Central memory CD8-positive, alpha-beta T cell (primary cell): ENCODE results near the gene ZNF667.
A peak's percentile ranks its signal among the peaks of the same experiment; 100 is the strongest.

Source experiments
- ATAC-seq: fragments of 150-1000 bp; cut with Tn5 transposase; replicated peaks from 2 replicates; pipeline ENCODE4 v1.10.0; 2022; ENCODE audit warnings: mild to moderate bottlenecking, moderate FRiP score, moderate number of reproducible peaks; ENCODE audit not compliant: poor library complexity, severe bottlenecking; ENCODE audit errors: extremely low read depth
- DNase-seq, 2 donors: peaks; one replicate each; pipeline ENCODE4 v3.0.0; 2021; ENCODE audit warnings: low spot score in 2 of 2
- H3K27ac Mint-ChIP-seq: one replicate; pipeline ENCODE4 v1.8.0; 2022; ENCODE audit warnings: low read depth, mild to moderate bottlenecking, moderate library complexity, mixed read lengths
- H3K27me3 Mint-ChIP-seq: one replicate; pipeline ENCODE4 v1.8.0; 2022; ENCODE audit warnings: mixed read lengths
- H3K36me3 Mint-ChIP-seq: one replicate; pipeline ENCODE4 v1.8.0; 2022; ENCODE audit warnings: mild to moderate bottlenecking, moderate library complexity, mixed read lengths; ENCODE audit not compliant: insufficient read depth
- H3K4me1 Mint-ChIP-seq: one replicate; pipeline ENCODE4 v1.8.0; 2022; ENCODE audit warnings: mixed read lengths
- H3K4me3 Mint-ChIP-seq: one replicate; pipeline ENCODE4 v1.8.0; 2022; ENCODE audit warnings: mild to moderate bottlenecking, moderate library complexity, mixed read lengths
- H3K9me3 Mint-ChIP-seq: one replicate; pipeline ENCODE4 v1.8.0; 2022; ENCODE audit warnings: mixed read lengths

The ZNF667 gene

DNA sequence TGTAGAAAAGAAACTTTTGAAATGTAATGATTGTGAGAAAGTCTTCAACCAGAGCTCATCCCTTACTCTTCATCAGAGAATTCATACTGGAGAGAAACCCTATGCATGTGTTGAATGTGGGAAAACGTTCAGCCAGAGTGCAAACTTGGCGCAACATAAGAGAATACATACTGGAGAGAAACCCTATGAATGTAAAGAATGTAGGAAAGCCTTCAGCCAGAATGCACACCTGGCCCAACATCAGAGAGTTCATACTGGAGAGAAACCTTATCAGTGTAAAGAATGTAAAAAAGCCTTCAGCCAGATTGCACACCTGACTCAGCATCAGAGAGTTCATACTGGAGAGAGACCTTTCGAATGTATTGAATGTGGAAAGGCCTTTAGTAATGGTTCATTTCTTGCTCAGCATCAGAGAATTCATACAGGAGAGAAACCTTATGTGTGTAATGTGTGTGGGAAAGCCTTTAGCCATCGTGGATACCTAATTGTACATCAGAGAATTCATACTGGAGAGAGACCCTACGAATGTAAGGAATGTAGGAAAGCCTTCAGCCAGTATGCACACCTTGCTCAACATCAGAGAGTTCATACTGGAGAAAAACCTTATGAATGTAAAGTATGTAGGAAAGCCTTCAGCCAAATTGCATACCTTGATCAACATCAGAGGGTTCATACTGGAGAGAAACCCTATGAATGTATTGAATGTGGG, 53.7 kb downstream of the ZNF667 start:
- H3K36me3 Mint-ChIP-seq, result peaks cover 13% of the 10 kb centered on the region
- no peak overlapping the region for H3K4me3 Mint-ChIP-seq
- ATAC-seq, result no peak

DNA sequence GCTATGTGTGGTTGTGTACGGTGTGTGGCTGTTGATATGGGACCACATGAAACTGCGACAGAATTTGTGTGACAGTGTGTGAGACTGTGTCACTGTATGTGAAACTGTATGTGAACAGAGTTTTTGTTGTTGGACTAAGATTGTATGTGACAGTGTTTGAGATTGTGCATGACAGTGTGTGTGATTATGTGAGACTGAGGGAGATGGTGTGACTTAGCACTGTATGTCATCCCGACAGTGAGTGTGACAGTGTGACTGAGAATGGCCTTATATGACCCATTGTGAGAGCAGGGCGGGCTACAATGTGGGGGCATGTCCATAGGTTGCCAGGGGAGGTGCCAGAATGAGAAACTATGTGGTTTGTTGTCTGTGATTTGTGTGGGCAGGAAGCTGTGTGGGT, 72.1 kb downstream of the ZNF667 start:
- Mint-ChIP-seq H3K4me1 (peaks cover 20% of the 10 kb centered on the region), H3K27ac (peak overlapping the region; percentile 96), H3K9me3 (peaks cover 43% of the 10 kb centered on the region), H3K4me3 (peak overlapping the region; percentile 79), H3K36me3 (peaks cover 26% of the 10 kb centered on the region), H3K27me3 (no peaks in the 10 kb centered on the region)
- no peak for DNase-seq
- ATAC-seq, result no peak

More for the DNA sequence above, 53.7 kb downstream of the ZNF667 start:
- Mint-ChIP-seq H3K27ac (no peak overlapping the region), H3K9me3 (peaks cover 34% of the 10 kb centered on the region), H3K4me1 (no peaks in the 10 kb centered on the region), H3K27me3 (no peaks in the 10 kb centered on the region)
- DNase-seq, result no peak

DNA sequence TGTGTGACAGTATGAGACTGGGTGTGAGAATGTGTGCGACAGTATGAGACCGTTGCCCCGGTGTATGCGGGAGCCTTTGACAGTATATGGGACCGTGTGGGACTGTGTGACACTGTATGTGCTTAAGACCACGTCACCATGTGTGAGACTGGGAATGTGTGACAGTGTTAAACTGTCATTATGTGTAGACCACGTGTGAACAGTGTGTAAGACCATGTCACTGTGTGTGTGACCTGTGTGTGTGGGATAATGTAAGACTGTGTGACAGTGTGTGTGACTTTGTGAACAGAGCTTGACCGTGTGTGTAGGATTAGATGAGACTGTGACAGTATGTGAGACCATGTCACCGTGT, 72.5 kb downstream of the ZNF667 start:
- H3K9me3 Mint-ChIP-seq, result peaks cover 41% of the 10 kb centered on the region
- peaks cover 20% of the 10 kb centered on the region for H3K4me1 Mint-ChIP-seq
- peaks cover 24% of the 10 kb centered on the region for H3K36me3 Mint-ChIP-seq
- H3K27ac Mint-ChIP-seq, result peak overlapping the region; percentile 96
- H3K4me3 Mint-ChIP-seq, result peak overlapping the region; percentile 79
- DNase-seq (no peak), ATAC-seq (peak; percentile 53)
- H3K27me3 Mint-ChIP-seq, result no peaks in the 10 kb centered on the region

DNA sequence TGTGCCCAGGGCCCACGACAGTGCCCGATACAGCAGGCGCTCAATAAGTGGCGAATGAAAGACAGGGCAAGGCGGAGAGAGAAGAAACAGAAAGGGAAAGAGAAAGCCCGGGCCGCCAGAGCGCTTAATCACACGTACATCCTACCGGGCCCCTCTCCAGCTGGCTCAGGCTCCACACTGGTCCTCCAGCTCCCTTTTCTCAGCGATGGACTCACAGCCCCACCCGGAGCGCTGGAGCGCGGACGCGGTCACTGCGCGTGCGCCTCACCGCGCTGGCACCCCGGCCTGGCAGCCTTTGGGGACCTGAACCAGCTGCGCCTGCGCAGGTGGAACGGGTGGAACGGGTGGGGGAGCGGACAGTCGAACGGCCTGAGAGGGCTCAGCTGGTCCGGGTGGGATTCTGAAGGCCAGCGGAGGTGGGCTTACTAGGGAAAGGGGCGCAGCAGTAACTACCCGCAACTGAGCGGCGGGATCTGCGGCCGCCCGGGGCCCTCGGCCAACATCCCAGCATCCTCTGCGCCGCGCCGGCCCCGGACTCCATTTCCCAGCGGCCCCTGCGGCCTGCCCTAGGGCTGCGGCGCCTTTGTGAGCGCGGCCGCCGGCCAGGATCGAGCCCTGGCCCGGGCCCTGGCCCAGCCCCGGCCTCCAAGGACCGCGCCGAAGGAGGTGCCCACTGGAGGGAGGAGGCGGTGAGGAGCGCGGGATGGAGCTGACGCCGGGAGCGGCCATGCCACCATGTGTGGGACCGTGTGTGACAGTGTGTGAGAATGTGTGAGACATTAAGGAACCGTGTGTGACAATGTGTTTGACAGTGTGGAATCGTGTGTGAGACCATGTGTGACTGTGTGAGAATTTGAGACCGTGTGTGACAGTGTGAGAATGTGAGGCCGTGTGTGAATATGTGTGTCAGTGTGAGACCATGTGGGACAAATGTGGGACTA, 73.1 kb downstream of the ZNF667 start, which contains the start of gene ZNF583:
ZNF583 (plus strand) TSS at position 569 of the 941 bp plus-strand sequence. CDS start 2,783 bp downstream, outside the sequence.
- DNase-seq (peak; percentile 84 to 88), ATAC-seq (peak; percentile 71)
- Mint-ChIP-seq H3K4me1 (peaks cover 20% of the 10 kb centered on the region), H3K27me3 (no peaks in the 10 kb centered on the region), H3K9me3 (peaks cover 42% of the 10 kb centered on the region), H3K36me3 (peaks cover 23% of the 10 kb centered on the region), H3K4me3 (peak within 1 kb of the TSS; percentile 79), H3K27ac (peak within 1 kb of the TSS; percentile 96)

DNA sequence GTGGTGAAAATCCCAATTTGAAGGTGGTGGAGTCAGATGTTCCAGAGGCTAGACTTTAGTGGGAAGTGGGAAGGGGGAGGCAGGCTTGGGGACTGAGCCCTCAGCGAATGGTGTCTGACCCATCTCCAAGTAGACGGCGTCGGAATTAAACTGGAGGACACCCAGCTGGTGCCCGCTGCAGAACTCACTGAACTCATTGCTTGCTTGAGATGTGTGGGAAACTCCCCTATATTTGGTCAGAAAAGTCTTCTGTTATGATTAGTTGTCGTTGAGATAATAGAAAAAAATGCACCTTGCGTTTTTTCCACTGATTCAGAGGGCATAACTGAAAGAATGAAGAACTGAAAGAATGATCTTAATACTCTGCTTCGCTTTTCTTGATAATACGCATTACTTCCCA, 73.9 kb downstream of the ZNF667 start:
- DNase-seq (no peak), ATAC-seq (no peak)
- H3K36me3 Mint-ChIP-seq, result peaks cover 16% of the 10 kb centered on the region
- peak overlapping the region; percentile 79 for H3K4me3 Mint-ChIP-seq
- peaks cover 20% of the 10 kb centered on the region for H3K4me1 Mint-ChIP-seq
- peak overlapping the region; percentile 96 for H3K27ac Mint-ChIP-seq
- no peaks in the 10 kb centered on the region for H3K27me3 Mint-ChIP-seq
- peaks cover 35% of the 10 kb centered on the region for H3K9me3 Mint-ChIP-seq

DNA sequence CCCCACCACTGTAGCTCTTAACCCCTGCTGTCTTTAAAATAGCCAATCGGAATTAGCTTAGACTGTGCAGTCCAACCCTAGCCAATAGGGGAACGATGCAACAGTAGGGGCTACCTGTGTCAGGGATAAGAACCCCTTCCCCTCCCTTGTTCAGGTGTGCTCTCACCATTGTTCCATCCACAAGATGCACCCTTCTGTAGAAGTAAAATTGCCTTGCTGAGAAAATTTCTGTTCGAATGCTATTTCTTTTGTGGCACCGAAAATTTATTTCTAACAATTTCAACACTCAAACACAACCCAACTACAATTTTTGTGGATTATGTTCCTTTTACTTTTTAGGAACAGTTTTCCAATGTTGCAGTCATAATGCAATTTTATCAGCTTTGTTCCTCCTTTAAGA, 76.7 kb downstream of the ZNF667 start:
- H3K4me3 Mint-ChIP-seq, result no peak overlapping the region
- peaks cover 14% of the 10 kb centered on the region for H3K4me1 Mint-ChIP-seq
- no peaks in the 10 kb centered on the region for H3K27me3 Mint-ChIP-seq
- DNase-seq (no peak), ATAC-seq (no peak)
- H3K36me3 Mint-ChIP-seq, result peaks cover 7% of the 10 kb centered on the region
- peaks cover 35% of the 10 kb centered on the region for H3K9me3 Mint-ChIP-seq
- no peak overlapping the region for H3K27ac Mint-ChIP-seq

DNA sequence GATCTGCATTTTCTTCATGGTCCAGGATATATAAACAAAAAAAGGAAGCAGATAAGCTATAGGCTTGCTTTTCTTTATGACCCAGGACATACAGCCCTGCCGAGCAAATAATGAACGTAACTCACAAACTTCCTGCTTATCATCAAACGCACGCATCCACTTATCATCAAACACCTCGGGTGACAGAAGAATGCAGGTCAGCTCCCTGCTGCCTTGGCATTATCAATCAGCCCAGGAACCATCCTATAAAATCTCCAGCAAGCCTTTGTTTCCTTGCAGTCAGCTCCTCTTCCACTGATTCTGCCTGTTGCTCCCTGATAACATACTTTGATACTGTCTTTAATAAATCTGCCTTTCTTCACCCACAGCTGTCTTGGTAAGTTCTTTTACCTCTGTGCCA, 78.3 kb downstream of the ZNF667 start:
- Mint-ChIP-seq H3K36me3 (peaks cover 3% of the 10 kb centered on the region), H3K4me1 (peaks cover under 1% of the 10 kb centered on the region), H3K27ac (no peak overlapping the region), H3K4me3 (no peak overlapping the region), H3K9me3 (peaks cover 22% of the 10 kb centered on the region), H3K27me3 (no peaks in the 10 kb centered on the region)
- ATAC-seq (no peak), DNase-seq (no peak)

DNA sequence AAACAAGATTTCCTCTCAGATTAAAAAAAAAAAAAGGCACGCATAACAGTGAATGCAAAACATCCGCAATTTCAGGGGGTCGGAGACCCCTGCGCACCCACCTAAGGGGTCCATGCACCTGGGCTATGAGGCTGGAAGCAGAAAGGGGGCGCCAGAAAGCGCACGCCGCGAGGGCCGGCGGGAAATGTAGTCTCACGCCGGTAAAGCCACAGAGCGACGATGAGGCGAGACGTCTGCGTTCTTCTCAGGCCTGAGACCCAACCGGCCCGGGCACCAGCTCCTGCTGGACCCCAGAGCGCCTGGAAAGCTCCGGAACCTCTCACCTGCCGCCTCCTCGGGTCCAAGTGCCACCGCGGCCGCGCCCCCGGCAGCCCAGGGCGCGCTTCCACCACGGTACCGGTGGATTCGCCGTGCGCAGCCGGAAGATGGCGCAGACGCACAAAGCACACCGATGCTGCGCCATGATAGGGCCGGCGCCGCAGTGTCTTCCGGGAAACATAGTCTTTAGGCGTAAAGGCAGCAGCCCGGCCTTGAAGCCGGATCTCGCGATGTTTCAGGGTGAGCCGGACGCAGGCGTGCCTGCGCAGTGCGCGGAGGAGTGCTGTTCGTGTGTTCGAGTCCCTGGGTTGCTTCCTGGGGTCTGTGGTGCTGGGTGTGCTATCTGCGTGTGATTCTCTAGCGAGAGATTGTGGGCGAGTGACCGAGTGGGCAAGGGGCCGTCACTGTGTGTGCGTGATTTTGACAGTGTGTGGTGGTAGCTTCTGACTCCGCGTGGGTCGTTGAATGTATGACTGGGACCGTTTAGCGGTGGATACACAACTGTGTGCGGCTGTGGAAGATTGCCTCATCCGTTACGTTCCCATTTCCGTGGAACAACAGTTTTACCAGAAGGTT, 83.8 kb downstream of the ZNF667 start, which contains the start of gene ZNF582:
ZNF582 (minus strand) TSS at position 416 of the 894 bp plus-strand sequence. CDS start 1,782 bp downstream, outside the sequence.
- Mint-ChIP-seq H3K27me3 (no peaks in the 10 kb centered on the region), H3K4me3 (peak within 1 kb of the TSS; percentile 94), H3K9me3 (peaks cover 33% of the 10 kb centered on the region), H3K36me3 (peaks cover 20% of the 10 kb centered on the region), H3K27ac (peak within 1 kb of the TSS; percentile 98), H3K4me1 (peaks cover 11% of the 10 kb centered on the region)
- peak; percentile 99 for ATAC-seq
- peak; percentile 77 to 86 for DNase-seq
